GM10266 (cell line): ENCODE data around the gene NEK8.

Source experiments
- DNase-seq: peaks from one replicate; pipeline ENCODE4 v3.0.0; 2012; ENCODE audit errors: extremely low spot score
- CTCF ChIP-seq: IDR thresholded peaks from 2 replicates; pipeline ENCODE4 v1.5.1; 2012; ENCODE audit warnings: mild to moderate bottlenecking, low read depth; ENCODE audit not compliant: control insufficient read depth, insufficient read depth; ENCODE audit errors: missing control alignments

NEK8 gene

GRCh38 chr17:28693869-28694268, 34.7 kb upstream of the NEK8 start:
- no peak for TF ChIP-seq CTCF
- no peak for DNase-seq

GRCh38 chr17:28698253-28698941, 30.2 kb upstream of the NEK8 start:
- no peak for DNase-seq
- TF ChIP-seq CTCF = no peak

- TF ChIP-seq CTCF = no peak
- DNase-seq = no peak
Observed at GRCh38 chr17:28700278-28700677, 28.3 kb upstream of the NEK8 start.

- no peak for DNase-seq
- TF ChIP-seq CTCF = no peak
Observed at GRCh38 chr17:28700830-28701492, 27.6 kb upstream of the NEK8 start.

- DNase-seq = no peak
- TF ChIP-seq CTCF = no peak
Observed at GRCh38 chr17:28702026-28702751, 26.4 kb upstream of the NEK8 start.

- DNase-seq = no peak
- TF ChIP-seq CTCF = no peak
Observed at GRCh38 chr17:28702752-28703150, 25.8 kb upstream of the NEK8 start.

GRCh38 chr17:28703552-28704218, 24.9 kb upstream of the NEK8 start:
- DNase-seq = no peak
- TF ChIP-seq CTCF = no peak
